GM12891 (cell line): ENCODE data around the gene TAF11.

Source experiments
- PAX5 ChIP-seq: IDR thresholded peaks from 2 replicates; pipeline ENCODE4 v1.6.1; 2011; ENCODE audit warnings: low read length, moderate library complexity, mild to moderate bottlenecking; ENCODE audit not compliant: insufficient read depth, severe bottlenecking
- POLR2A ChIP-seq: IDR thresholded peaks from 2 replicates; pipeline ENCODE4 v1.6.1; 2011; ENCODE audit warnings: low read depth, low read length, control low read depth
- POLR2AphosphoS5 ChIP-seq: IDR thresholded peaks from 2 replicates; pipeline ENCODE4 v1.6.1; 2011; ENCODE audit warnings: low read depth, low read length, control low read depth
- SPI1 ChIP-seq: IDR thresholded peaks from 2 replicates; pipeline ENCODE4 v1.6.1; 2011; ENCODE audit warnings: low read depth, low read length, control low read depth
- TAF1 ChIP-seq: IDR thresholded peaks from 2 replicates; pipeline ENCODE4 v1.6.1; 2011; ENCODE audit warnings: low read depth, low read length, control low read depth

DNA sequence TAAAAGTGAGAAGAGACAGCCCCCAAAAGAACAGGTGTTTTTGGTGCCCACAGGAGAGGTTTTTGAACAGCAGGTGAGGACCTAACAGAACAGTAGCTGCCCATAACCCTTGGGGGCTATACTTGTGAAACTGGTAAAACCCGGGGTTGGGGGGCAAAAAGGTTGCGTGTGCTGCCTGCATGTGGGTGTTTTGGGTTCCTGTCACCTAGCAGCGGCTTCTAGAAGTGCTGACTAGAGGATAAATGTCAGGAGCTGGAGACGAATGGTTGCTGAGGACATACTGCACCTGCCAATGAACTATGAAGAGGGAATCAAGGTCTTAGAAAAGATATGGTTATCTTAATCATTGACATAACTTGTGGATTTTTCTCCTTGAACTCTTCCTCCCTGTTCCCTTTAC is 16.0 kb downstream of the TAF11 start:
- no peak for TF ChIP-seq POLR2AphosphoS5
- no peak for TF ChIP-seq POLR2A
- no peak for TF ChIP-seq TAF1
- TF ChIP-seq SPI1, result no peak
- TF ChIP-seq PAX5, result no peak
